A549 (cell line): ENCODE data around the gene CACNA1E. TPM values are rescaled to one million over a fixed set of nuclear protein-coding genes. Genes with fewer than 3 reads are reported as not detected.

Experiments used
- ATAC-seq, 2 experiments: fragments of 200-7000 bp in 1 of 2; fragments of >200 bp in 1 of 2; cut with Nextera tagmentation in 1 of 2; cut with Tn5 transposase in 1 of 2; 3 replicates each; pipeline versions ENCODE4 v1.8.0 to v1.9.1; 2018 to 2020; ENCODE audit warnings: mild to moderate bottlenecking in 1 of 2, moderate library complexity in 1 of 2
- CTCF ChIA-PET: fragments of 300-600 bp; sonication (Branson Sonifier 250); formaldehyde crosslinking; extraction: SDS; loops from one replicate; lab custom pipeline; 2021; ENCODE audit warnings: antibody characterized with exemption, inconsistent platforms; lab: Yijun Ruan, JAX
- POLR2A ChIA-PET: fragments of 350-600 bp; formaldehyde crosslinking; extraction: SDS; loops from one replicate; lab custom pipeline; 2021; ENCODE audit warnings: antibody characterized with exemption, inconsistent platforms; lab: Yijun Ruan, JAX
- DNase-seq, 2 experiments: peaks; one replicate each; pipeline versions ENCODE4 v3.0.0 to v3.0.0-alpha.2; 2011 to 2016; ENCODE audit warnings: low read depth in 1 of 2, low spot score in 1 of 2
- FAIRE-seq: peaks from 2 replicates; lab custom pipeline; 2011; peaks lifted over from hg19 to GRCh38; lab: Jason Lieb, UNC
- H3K27ac ChIP-seq, 2 experiments: fragments of >200 bp; sonication (Bioruptor Twin); formaldehyde crosslinking; 3 replicates each; pipeline ENCODE4 v1.5.1; 2016 to 2017
- H3K4me1 ChIP-seq: fragments of >200 bp; sonication (Bioruptor Twin); formaldehyde crosslinking; 3 replicates; pipeline ENCODE4 v1.6.1; 2016
- H3K4me2 ChIP-seq: fragments of >200 bp; sonication (Bioruptor Twin); formaldehyde crosslinking; 3 replicates; pipeline ENCODE4 v1.6.1; 2016
- H3K4me3 ChIP-seq: fragments of >200 bp; sonication (Bioruptor Twin); formaldehyde crosslinking; 3 replicates; pipeline ENCODE4 v1.5.1; 2016
- H3K9me3 ChIP-seq: fragments of >200 bp; sonication (Bioruptor Twin); formaldehyde crosslinking; 3 replicates; pipeline ENCODE4 v1.6.1; 2016
- BHLHE40 ChIP-seq: IDR thresholded peaks from 2 replicates; pipeline ENCODE4 v1.6.1; 2012; ENCODE audit warnings: low read depth, low read length, inconsistent platforms
- CBX8 ChIP-seq: fragments of 200-600 bp; sonication (generic); IDR thresholded peaks from 2 replicates; pipeline ENCODE4 v1.6.1; 2016
- CEBPB ChIP-seq, 2 experiments: fragments of >200 bp in 1 of 2; sonication (Bioruptor Twin) in 1 of 2; formaldehyde crosslinking in 1 of 2; IDR thresholded peaks; 2 replicates each; pipeline ENCODE4 v1.6.1; 2012 to 2016
- CHD2 ChIP-seq: fragments of 150-350 bp; IDR thresholded peaks from 2 replicates; pipeline ENCODE4 v1.6.1; 2014; ENCODE audit warnings: low read length; ENCODE audit not compliant: partially characterized antibody
- EHF ChIP-seq: fragments of 250-450 bp; sonication (Bioruptor Pico); IDR thresholded peaks from 2 replicates; pipeline ENCODE4 v1.5.0; 2020; ENCODE audit warnings: mild to moderate bottlenecking
- EHMT2 ChIP-seq: fragments of 200-600 bp; sonication (generic); IDR thresholded peaks from 2 replicates; pipeline ENCODE4 v1.6.1; 2016; ENCODE audit warnings: antibody characterized with exemption, low read depth, mild to moderate bottlenecking, moderate library complexity
- ESRRA ChIP-seq: fragments of 150-350 bp; IDR thresholded peaks from 2 replicates; pipeline ENCODE4 v1.6.1; 2014; ENCODE audit warnings: mild to moderate bottlenecking, low read length, borderline replicate concordance
- FOSB ChIP-seq: fragments of 250-450 bp; sonication (Bioruptor Pico); IDR thresholded peaks from 2 replicates; pipeline ENCODE4 v1.5.0; 2020; ENCODE audit warnings: mild to moderate bottlenecking, moderate library complexity
- FOXS1 ChIP-seq: fragments of 250-450 bp; sonication (Bioruptor Pico); IDR thresholded peaks from 2 replicates; pipeline ENCODE4 v1.5.0; 2020; ENCODE audit warnings: mild to moderate bottlenecking, moderate library complexity
- GATA3 ChIP-seq: IDR thresholded peaks from 2 replicates; pipeline ENCODE4 v1.6.1; 2012; ENCODE audit warnings: borderline replicate concordance
- HEYL ChIP-seq: fragments of 250-450 bp; sonication (Bioruptor Pico); IDR thresholded peaks from 2 replicates; pipeline ENCODE4 v1.8.0; 2021; ENCODE audit warnings: mild to moderate bottlenecking, moderate library complexity
- HOXA7 ChIP-seq: fragments of 250-450 bp; sonication (Bioruptor Pico); IDR thresholded peaks from 2 replicates; pipeline ENCODE4 v1.5.0; 2020; ENCODE audit warnings: mild to moderate bottlenecking, moderate library complexity
- HOXB13 ChIP-seq: fragments of 250-450 bp; sonication (Bioruptor Pico); IDR thresholded peaks from 2 replicates; pipeline ENCODE4 v1.5.0; 2020; ENCODE audit warnings: low read depth, mild to moderate bottlenecking, moderate library complexity
- MAZ ChIP-seq: fragments of 150-350 bp; IDR thresholded peaks from 2 replicates; pipeline ENCODE4 v1.6.1; 2014; ENCODE audit warnings: antibody characterized with exemption, low read depth, low read length, borderline replicate concordance
- NFE2L2 ChIP-seq: fragments of 150-350 bp; conservative IDR thresholded peaks from 2 replicates; pipeline ENCODE4 v1.6.1; 2014; ENCODE audit warnings: low read length
- NPAS2 ChIP-seq: fragments of 250-450 bp; sonication (Bioruptor Pico); IDR thresholded peaks from 2 replicates; pipeline ENCODE4 v1.8.0; 2022; ENCODE audit warnings: mild to moderate bottlenecking, moderate library complexity, borderline replicate concordance
- NR3C1 ChIP-seq: fragments of >200 bp; sonication (Bioruptor Twin); formaldehyde crosslinking; IDR thresholded peaks from 3 replicates; pipeline ENCODE4 v1.6.1; 2017
- RARB ChIP-seq: fragments of 250-450 bp; sonication (Bioruptor Pico); IDR thresholded peaks from 2 replicates; pipeline ENCODE4 v1.8.0; 2021; ENCODE audit warnings: mild to moderate bottlenecking, moderate library complexity
- REST ChIP-seq: fragments of 200-600 bp; sonication (generic); IDR thresholded peaks from 2 replicates; pipeline ENCODE4 v1.6.1; 2016; ENCODE audit warnings: antibody characterized with exemption, mild to moderate bottlenecking, moderate library complexity
- ZSCAN20 ChIP-seq: fragments of 250-450 bp; sonication (Bioruptor Pico); IDR thresholded peaks from 2 replicates; pipeline ENCODE4 v1.8.0; 2022; ENCODE audit warnings: mild to moderate bottlenecking, moderate library complexity
- WGBS: methylation state at CpG from one replicate; pipeline ENCODE4 v1.1.6; 2017; ENCODE audit errors: missing lambda C conversion rate; 5-methylcytosine and 5-hydroxymethylcytosine counted together
- polyA plus RNA-seq, 4 experiments: library from polyadenylated mRNA; depleted of rRNA in 3 of 4; stranded (reverse); fragments of >200 nt; fragmentation: RNase III in 1 of 4; extraction: RNeasy Plus Mini Kit Qiagen cat#74134 plus additional on column Dnase treatment in 1 of 4; gene quantifications; 2 replicates in 3 of 4; 3 replicates in 1 of 4; pipeline ENCODE4 v1.2.3, GENCODE V29; 2011 to 2017
- TF ChIP-seq, protein P1 (sequence below): IDR thresholded peaks from 2 replicates; pipeline ENCODE4 v1.6.1; 2012

Gene CACNA1E
- polyA plus RNA-seq, 2 of the 4 experiments (the other 2 are of a cell fraction): 0.01 TPM; not detected in 1

- no peak overlapping the region for H3K4me2 ChIP-seq
- ChIA-PET CTCF (interaction anchor here (0.6 to 1.2 kb wide), 2 partner anchors 13 to 109 kb away, joined by 3 read pairs; no protein-coding TSS in a partner anchor), POLR2A (no interaction called here)
- ATAC-seq (no peak), DNase-seq (no peak), FAIRE-seq (no peak)
- H3K4me3 ChIP-seq: no peak overlapping the region
- H3K27ac ChIP-seq: no peak overlapping the region
- no peaks in the 10 kb centered on the region for H3K4me1 ChIP-seq
- no peaks in the 10 kb centered on the region for H3K9me3 ChIP-seq
- no peak for TF ChIP-seq HOXA7 (CRISPR knock-in tag)
- TF ChIP-seq CEBPB (IDR thresholded peaks at IDR 0.05): no peak
- TF ChIP-seq HOXB13 (CRISPR knock-in tag): no peak
- TF ChIP-seq, protein P1, sequence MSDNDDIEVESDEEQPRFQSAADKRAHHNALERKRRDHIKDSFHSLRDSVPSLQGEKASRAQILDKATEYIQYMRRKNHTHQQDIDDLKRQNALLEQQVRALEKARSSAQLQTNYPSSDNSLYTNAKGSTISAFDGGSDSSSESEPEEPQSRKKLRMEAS: no peak
- TF ChIP-seq NPAS2: no peak
- no peak for TF ChIP-seq ZSCAN20 (CRISPR knock-in tag)
- TF ChIP-seq RARB (CRISPR knock-in tag): no peak
- TF ChIP-seq NFE2L2: no peak
- TF ChIP-seq EHMT2: no peak
- no peak for TF ChIP-seq MAZ
- no peak for TF ChIP-seq EHF
- no peak for TF ChIP-seq CHD2
- no peak for TF ChIP-seq BHLHE40
- TF ChIP-seq CBX8: no peak
- TF ChIP-seq GATA3: no peak
- no peak for TF ChIP-seq FOSB (CRISPR knock-in tag)
- no peak for TF ChIP-seq REST
- no peak for TF ChIP-seq FOXS1 (CRISPR knock-in tag)
- no peak for TF ChIP-seq NR3C1
- TF ChIP-seq, all 56 proteins: peak for 0
- WGBS: 43% methylated on average over 17 of the region's 31 CpGs
These were observed 249.1 kb downstream of the CACNA1E start for GRCh38 chr1:181732218-181732990.

- ChIA-PET CTCF (interaction anchor here (0.7 kb wide), 1 partner anchor 362 kb away, joined by 3 read pairs; no protein-coding TSS in a partner anchor), POLR2A (no interaction called here)
- Histone ChIP-seq H3K4me1 (no peaks in the 10 kb centered on the region), H3K9me3 (no peaks in the 10 kb centered on the region), H3K4me3 (no peak overlapping the region), H3K4me2 (no peak overlapping the region), H3K27ac (no peak overlapping the region)
- TF ChIP-seq CBX8 (no peak), ESRRA (no peak), BHLHE40 (no peak), RARB (CRISPR knock-in tag) (no peak), HEYL (CRISPR knock-in tag) (no peak)
- TF ChIP-seq, protein P1: no peak
- ATAC-seq: no peak; a peak in 1 of 6 replicates
- DNase-seq: no peak
- 0% methylated on average over 8 of the region's 14 CpGs for WGBS
- FAIRE-seq: no peak
These were observed 250.2 kb downstream of the CACNA1E start for GRCh38 chr1:181733486-181733885.
